ENCODE measurements around the gene RNU5B-1.
"Not testable (repeated sequence)": the region's sequence is repeated elsewhere in the genome, so short reads cannot be mapped to it uniquely, and the experiment has no call there.

Gene RNU5B-1

GRCh38 chr15:65346856-65347598, 42.5 kb downstream of the RNU5B-1 start:
- DNase-seq: no peak

GRCh38 chr15:65347756-65348155, 43.3 kb downstream of the RNU5B-1 start:
- not testable (repeated sequence) for DNase-seq

GRCh38 chr15:65349338-65349737, 44.9 kb downstream of the RNU5B-1 start:
- DNase-seq: no peak

- not testable (repeated sequence) for DNase-seq
These were observed 47.5 kb downstream of the RNU5B-1 start for GRCh38 chr15:65351972-65352371.

Measured in activated CD4-positive, alpha-beta T cell treated with anti-CD3 and anti-CD28 coated beads, Interleukin-10, Interleukin-2, amounts not matched to agents 100 ng/mL and 50 ng/mL, durations not matched to agents 16 hours and 8 hours (primary cell).